Spleen (tissue), 7 donors: ENCODE data around the gene FUOM.

Source experiments
- POLR2AphosphoS5 ChIP-seq, 3 donors: sonication (generic); formaldehyde crosslinking; IDR thresholded peaks; one replicate each; pipeline ENCODE4 v1.5.1; 2017; ENCODE audit warnings: antibody characterized with exemption in 3 of 3
- TF ChIP-seq, protein P1 (sequence below), 11 experiments: fragments of 200-600 bp in 7 of 11; fragments of 450-650 bp in 4 of 11; sonication (generic) in 4 of 11; IDR thresholded peaks in 8 of 11; conservative IDR thresholded peaks in 3 of 11; 1 replicate in 7 of 11; 2 replicates in 4 of 11; pipeline versions ENCODE4 v1.4.0 to v1.8.0; 2016 to 2021; ENCODE audit warnings: antibody characterized with exemption in 11 of 11, inconsistent platforms in 4 of 11, mild to moderate bottlenecking in 1 of 11
- donor health status: DM: no; HTN: no; CAD: no; lungs with moderate emphysema.
- donor health status: DM: no; HTN: no; CAD: no.
- donor health status: DM: no; HTN: no; CAD: no.

DNA sequence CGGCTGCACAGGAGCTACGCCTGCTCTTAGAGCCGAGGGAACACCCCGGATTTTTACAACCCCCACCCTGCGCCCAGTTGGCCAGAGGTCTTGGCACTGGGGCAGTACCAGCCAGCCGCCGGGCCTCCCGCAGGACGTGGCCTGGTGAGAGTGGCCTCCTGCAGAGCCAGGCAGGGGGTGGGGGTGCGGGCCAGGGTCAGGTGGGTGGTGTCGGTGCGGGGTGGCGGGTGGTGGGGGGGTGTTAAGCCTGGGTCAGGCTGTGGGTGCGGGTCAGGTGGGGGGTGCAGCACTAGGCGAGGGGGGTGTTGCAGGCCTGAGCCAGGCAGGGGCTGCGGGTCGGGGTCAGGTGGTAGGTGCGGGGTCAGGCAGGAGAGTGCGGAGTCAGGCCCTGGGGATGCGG, 14.7 kb upstream of the FUOM start:
- TF ChIP-seq, protein P1, sequence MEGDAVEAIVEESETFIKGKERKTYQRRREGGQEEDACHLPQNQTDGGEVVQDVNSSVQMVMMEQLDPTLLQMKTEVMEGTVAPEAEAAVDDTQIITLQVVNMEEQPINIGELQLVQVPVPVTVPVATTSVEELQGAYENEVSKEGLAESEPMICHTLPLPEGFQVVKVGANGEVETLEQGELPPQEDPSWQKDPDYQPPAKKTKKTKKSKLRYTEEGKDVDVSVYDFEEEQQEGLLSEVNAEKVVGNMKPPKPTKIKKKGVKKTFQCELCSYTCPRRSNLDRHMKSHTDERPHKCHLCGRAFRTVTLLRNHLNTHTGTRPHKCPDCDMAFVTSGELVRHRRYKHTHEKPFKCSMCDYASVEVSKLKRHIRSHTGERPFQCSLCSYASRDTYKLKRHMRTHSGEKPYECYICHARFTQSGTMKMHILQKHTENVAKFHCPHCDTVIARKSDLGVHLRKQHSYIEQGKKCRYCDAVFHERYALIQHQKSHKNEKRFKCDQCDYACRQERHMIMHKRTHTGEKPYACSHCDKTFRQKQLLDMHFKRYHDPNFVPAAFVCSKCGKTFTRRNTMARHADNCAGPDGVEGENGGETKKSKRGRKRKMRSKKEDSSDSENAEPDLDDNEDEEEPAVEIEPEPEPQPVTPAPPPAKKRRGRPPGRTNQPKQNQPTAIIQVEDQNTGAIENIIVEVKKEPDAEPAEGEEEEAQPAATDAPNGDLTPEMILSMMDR (IDR thresholded peaks at IDR 0.05 in 8 of 11, conservative IDR thresholded peaks at IDR 0.05 in 3 of 11): no peak
- no peak for TF ChIP-seq POLR2AphosphoS5 (IDR thresholded peaks at IDR 0.05)
